ENCODE results near the gene RTN4RL2.

DNA sequence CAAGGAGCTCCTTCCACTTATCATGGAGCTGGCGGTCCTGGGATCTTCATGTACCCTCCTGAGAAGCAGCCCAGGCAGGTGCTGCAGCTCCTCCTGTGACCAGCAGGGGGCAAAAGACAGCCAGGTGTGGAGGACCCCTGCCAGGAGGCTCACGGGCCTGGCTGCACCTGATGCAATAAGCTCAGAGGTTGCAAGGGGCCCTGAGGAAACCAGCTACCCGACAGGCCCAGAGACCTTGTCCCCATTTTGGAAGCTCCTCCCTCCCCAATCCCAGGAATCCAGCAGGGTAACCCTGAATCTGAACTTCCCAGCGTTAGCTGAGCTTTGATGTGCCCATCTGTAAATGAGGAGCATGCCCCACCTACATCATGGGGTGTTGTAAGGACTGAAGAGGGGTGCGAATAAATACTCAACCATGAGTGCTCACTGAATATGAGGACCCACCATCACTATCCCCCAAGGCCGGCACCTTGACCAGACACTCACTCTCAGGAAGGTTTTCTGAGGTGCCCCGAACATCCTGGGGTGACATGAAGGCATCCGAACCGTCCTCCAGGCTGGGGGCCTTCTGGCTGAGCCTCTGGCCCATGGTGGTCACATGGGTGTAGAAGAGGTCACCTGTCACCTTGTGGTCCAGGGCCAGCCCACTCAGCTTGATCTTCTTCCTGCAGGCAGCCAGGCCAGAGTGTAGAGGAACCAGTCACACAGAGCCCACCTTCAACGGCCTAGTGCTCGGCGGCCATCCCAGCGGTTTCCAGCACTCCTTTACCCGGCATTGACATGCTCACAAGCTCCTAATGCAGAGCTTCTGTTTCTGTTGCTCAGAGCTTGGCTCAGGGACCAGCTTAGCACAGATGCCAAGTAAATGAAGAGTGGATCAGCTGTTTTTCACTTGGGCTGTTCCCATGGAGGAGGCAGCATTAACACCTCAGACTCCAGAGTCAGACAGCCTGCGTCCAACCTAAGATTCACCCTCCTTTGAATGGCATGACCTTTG, 33.5 kb downstream of the RTN4RL2 start:
- TF ChIP-seq, protein P1, sequence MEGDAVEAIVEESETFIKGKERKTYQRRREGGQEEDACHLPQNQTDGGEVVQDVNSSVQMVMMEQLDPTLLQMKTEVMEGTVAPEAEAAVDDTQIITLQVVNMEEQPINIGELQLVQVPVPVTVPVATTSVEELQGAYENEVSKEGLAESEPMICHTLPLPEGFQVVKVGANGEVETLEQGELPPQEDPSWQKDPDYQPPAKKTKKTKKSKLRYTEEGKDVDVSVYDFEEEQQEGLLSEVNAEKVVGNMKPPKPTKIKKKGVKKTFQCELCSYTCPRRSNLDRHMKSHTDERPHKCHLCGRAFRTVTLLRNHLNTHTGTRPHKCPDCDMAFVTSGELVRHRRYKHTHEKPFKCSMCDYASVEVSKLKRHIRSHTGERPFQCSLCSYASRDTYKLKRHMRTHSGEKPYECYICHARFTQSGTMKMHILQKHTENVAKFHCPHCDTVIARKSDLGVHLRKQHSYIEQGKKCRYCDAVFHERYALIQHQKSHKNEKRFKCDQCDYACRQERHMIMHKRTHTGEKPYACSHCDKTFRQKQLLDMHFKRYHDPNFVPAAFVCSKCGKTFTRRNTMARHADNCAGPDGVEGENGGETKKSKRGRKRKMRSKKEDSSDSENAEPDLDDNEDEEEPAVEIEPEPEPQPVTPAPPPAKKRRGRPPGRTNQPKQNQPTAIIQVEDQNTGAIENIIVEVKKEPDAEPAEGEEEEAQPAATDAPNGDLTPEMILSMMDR (IDR thresholded peaks at IDR 0.05): peak; percentile 89
- no peak for TF ChIP-seq ZFX (IDR thresholded peaks at IDR 0.05; ENCODE audit: borderline replicate concordance)

All from 22Rv1 (cell line).